ENCODE data around the gene SEPSECS. TPM values are rescaled to one million over a fixed set of nuclear protein-coding genes. Genes with fewer than 3 reads are reported as not detected.

Gene SEPSECS
- total RNA-seq, 1 experiment from 2014 or later = 7.5 TPM

DNA sequence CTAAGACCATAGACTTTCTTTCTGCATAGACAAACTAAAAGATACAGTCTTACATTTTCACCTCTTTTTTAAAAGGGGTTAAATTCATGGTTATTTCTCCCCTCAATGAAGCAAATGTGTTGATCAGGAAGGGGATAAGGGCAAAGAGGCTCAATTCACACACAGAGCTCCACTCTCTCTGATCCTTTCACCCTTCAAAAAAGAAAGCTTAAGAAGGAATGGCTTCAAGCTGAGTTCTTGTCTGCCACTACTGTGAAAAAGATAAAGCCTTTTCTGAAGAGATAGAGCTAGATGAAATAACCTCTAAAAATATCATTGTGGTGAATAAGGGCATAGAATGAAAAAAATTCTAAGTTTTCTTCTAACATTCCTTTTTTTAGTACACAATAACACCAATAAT lies 28.3 kb downstream of the SEPSECS start:
- H3K9me3 Mint-ChIP-seq (ENCODE audit: low read depth, unreplicated experiment) = peaks cover 2% of the 10 kb centered on the region
- no peaks in the 10 kb centered on the region for H3K27me3 Mint-ChIP-seq (ENCODE audit: unreplicated experiment)
- DNase-seq = no peak
- H3K4me3 Mint-ChIP-seq (ENCODE audit: low read depth, unreplicated experiment) = no peak overlapping the region
- TF ChIP-seq, protein P1, sequence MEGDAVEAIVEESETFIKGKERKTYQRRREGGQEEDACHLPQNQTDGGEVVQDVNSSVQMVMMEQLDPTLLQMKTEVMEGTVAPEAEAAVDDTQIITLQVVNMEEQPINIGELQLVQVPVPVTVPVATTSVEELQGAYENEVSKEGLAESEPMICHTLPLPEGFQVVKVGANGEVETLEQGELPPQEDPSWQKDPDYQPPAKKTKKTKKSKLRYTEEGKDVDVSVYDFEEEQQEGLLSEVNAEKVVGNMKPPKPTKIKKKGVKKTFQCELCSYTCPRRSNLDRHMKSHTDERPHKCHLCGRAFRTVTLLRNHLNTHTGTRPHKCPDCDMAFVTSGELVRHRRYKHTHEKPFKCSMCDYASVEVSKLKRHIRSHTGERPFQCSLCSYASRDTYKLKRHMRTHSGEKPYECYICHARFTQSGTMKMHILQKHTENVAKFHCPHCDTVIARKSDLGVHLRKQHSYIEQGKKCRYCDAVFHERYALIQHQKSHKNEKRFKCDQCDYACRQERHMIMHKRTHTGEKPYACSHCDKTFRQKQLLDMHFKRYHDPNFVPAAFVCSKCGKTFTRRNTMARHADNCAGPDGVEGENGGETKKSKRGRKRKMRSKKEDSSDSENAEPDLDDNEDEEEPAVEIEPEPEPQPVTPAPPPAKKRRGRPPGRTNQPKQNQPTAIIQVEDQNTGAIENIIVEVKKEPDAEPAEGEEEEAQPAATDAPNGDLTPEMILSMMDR (IDR thresholded peaks at IDR 0.05; ENCODE audit: unreplicated experiment) = no peak
- H3K4me1 Mint-ChIP-seq (ENCODE audit: low read depth, unreplicated experiment) = no peaks in the 10 kb centered on the region
- CTCF ChIA-PET = no interaction called here
- peaks cover 10% of the 10 kb centered on the region for H3K36me3 Mint-ChIP-seq (ENCODE audit: insufficient read depth, unreplicated experiment)
- H3K27ac Mint-ChIP-seq (ENCODE audit: unreplicated experiment) = no peak overlapping the region
- intact Hi-C loops (cut with micrococcal nuclease; ENCODE audit: unreplicated experiment) = no loop called here
- no TSS peak for BruUV-seq (replicated peaks)

DNA sequence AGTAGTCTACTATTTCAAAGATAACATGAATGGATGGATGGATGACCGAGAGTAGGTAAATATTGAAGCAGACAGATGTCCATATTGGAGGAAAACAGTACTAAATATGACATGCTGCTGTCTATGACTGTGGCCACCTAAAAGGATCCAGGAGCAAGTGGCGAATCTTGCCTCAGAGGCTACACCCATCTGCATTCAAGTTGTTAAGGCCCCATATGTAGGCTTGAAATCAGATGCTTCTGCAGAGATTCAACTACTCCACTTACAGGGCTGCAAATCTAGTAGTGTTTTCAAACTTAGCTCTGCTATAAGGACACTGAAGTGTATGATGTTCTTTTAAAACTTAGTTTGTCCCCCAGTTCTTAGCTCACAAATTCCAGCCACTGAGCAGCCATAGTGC lies 28.9 kb downstream of the SEPSECS start:
- CTCF ChIA-PET = no interaction called here
- H3K4me1 Mint-ChIP-seq (ENCODE audit: low read depth, unreplicated experiment) = no peaks in the 10 kb centered on the region

DNA sequence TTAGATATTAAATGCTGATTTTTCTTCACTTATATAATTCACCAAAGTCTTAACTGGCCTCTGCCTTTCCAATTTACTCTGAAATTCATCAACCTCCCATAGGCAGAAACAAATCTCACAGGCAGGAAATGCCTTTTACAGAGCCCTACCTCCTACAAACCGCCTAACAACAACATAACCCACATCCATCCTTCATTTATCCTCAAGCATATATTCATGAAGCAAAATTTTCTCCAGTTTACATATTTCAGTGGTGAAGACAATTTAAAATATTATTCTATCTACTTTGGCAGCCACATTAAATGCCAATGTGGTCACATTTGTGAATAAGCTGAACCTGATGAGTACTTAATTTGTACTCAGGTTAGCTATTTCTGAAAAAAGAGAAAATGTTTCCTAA lies 30.3 kb downstream of the SEPSECS start:
- no TSS peak for BruUV-seq (replicated peaks)
- Mint-ChIP-seq H3K4me1 (ENCODE audit: low read depth, unreplicated experiment) (no peaks in the 10 kb centered on the region), H3K27me3 (ENCODE audit: unreplicated experiment) (no peaks in the 10 kb centered on the region), H3K9me3 (ENCODE audit: low read depth, unreplicated experiment) (no peaks in the 10 kb centered on the region), H3K36me3 (ENCODE audit: insufficient read depth, unreplicated experiment) (peaks cover 8% of the 10 kb centered on the region), H3K4me3 (ENCODE audit: low read depth, unreplicated experiment) (no peak overlapping the region), H3K27ac (ENCODE audit: unreplicated experiment) (no peak overlapping the region)
- intact Hi-C loops (cut with micrococcal nuclease; ENCODE audit: unreplicated experiment) = no loop called here
- TF ChIP-seq, protein P1 (IDR thresholded peaks at IDR 0.05; ENCODE audit: unreplicated experiment) = no peak
- CTCF ChIA-PET = no interaction called here
- DNase-seq = no peak

More for the DNA sequence above, 28.9 kb downstream of the SEPSECS start:
- TF ChIP-seq, protein P1 (IDR thresholded peaks at IDR 0.05; ENCODE audit: unreplicated experiment) = no peak
- no peaks in the 10 kb centered on the region for H3K9me3 Mint-ChIP-seq (ENCODE audit: low read depth, unreplicated experiment)
- no peak for DNase-seq
- no peak overlapping the region for H3K27ac Mint-ChIP-seq (ENCODE audit: unreplicated experiment)
- no peak overlapping the region for H3K4me3 Mint-ChIP-seq (ENCODE audit: low read depth, unreplicated experiment)
- H3K27me3 Mint-ChIP-seq (ENCODE audit: unreplicated experiment) = no peaks in the 10 kb centered on the region
- intact Hi-C loops (cut with micrococcal nuclease; ENCODE audit: unreplicated experiment) = no loop called here
- H3K36me3 Mint-ChIP-seq (ENCODE audit: insufficient read depth, unreplicated experiment) = peaks cover 10% of the 10 kb centered on the region
- BruUV-seq (replicated peaks) = no TSS peak

DNA sequence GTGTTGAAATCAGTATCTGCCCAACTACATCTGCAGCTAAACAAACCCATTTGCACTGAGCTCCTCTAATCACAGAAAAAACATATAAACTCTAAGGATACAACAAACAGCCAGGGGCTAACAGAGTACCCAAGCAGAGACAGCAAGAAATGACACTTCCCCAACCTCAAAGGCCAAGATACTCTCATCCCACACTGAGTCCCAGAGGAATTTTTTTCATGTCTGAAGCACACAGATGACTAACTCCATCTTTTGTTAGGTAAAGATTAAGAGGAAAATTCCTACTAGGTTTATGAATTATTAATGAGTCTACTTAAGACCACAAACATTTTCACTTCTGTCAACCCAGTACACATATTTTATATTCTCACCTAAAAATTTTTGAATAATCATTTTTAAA lies 31.6 kb downstream of the SEPSECS start:
- H3K27ac Mint-ChIP-seq (ENCODE audit: unreplicated experiment) = no peak overlapping the region
- no peak for DNase-seq

More for the DNA sequence above, 31.6 kb downstream of the SEPSECS start:
- intact Hi-C loops (cut with micrococcal nuclease; ENCODE audit: unreplicated experiment) = no loop called here
- Mint-ChIP-seq H3K36me3 (ENCODE audit: insufficient read depth, unreplicated experiment) (peaks cover 5% of the 10 kb centered on the region), H3K4me1 (ENCODE audit: low read depth, unreplicated experiment) (no peaks in the 10 kb centered on the region), H3K9me3 (ENCODE audit: low read depth, unreplicated experiment) (no peaks in the 10 kb centered on the region), H3K4me3 (ENCODE audit: low read depth, unreplicated experiment) (no peak overlapping the region), H3K27me3 (ENCODE audit: unreplicated experiment) (no peaks in the 10 kb centered on the region)
- TF ChIP-seq, protein P1 (IDR thresholded peaks at IDR 0.05; ENCODE audit: unreplicated experiment) = no peak
- BruUV-seq (replicated peaks) = no TSS peak
- CTCF ChIA-PET = no interaction called here
